SK-N-SH (cell line): ENCODE measurements around the gene RBMS3. TPM values are rescaled to one million over a fixed set of nuclear protein-coding genes. Genes with fewer than 3 reads are reported as not detected.

Experiments used
- CTCF ChIA-PET: fragments of 300-600, 350-600 bp; formaldehyde crosslinking; extraction: SDS; loops from one replicate; lab custom pipeline; 2021; lab: Yijun Ruan, JAX
- POLR2A ChIA-PET: fragments of 350-600 bp; sonication (Branson Sonifier 250); formaldehyde crosslinking; extraction: SDS; loops from one replicate; lab custom pipeline; 2020; ENCODE audit warnings: antibody characterized with exemption, inconsistent platforms; lab: Yijun Ruan, JAX
- DNase-seq: peaks from one replicate; pipeline ENCODE4 v3.0.0; 2012
- H2AFZ ChIP-seq: fragments of 200-600 bp; sonication (generic); 2 replicates; pipeline ENCODE4 v1.8.1; 2016; ENCODE audit warnings: antibody characterized with exemption, mild to moderate bottlenecking, low read depth
- H3F3A ChIP-seq: fragments of 200-600 bp; sonication (generic); replicated peaks from 2 replicates; pipeline ENCODE3; 2016; ENCODE audit warnings: antibody characterized with exemption, mild to moderate bottlenecking; ENCODE audit not compliant: insufficient read depth
- H3K27ac ChIP-seq, 2 experiments: fragments of 200-500 bp in 1 of 2; fragments of 200-600 bp in 1 of 2; sonication (Bioruptor generic) in 1 of 2; sonication (generic), shearing (Covaris generic) in 1 of 2; 2 replicates each; pipeline versions ENCODE4 v1.5.1 to v1.6.1; 2014 to 2016; ENCODE audit warnings: low read depth in 2 of 2, inconsistent platforms in 1 of 2, low read length in 1 of 2, mild to moderate bottlenecking in 1 of 2, mixed read lengths in 1 of 2
- H3K27me3 ChIP-seq: fragments of 200-600 bp; sonication (generic), shearing (Covaris generic); 2 replicates; pipeline ENCODE4 v1.6.1; 2016; ENCODE audit warnings: mixed run types; ENCODE audit not compliant: insufficient read depth
- H3K36me3 ChIP-seq, 2 experiments: fragments of 200-500 bp in 1 of 2; fragments of 200-600 bp in 1 of 2; sonication (Bioruptor generic) in 1 of 2; sonication (generic) in 1 of 2; replicated peaks in 1 of 2; 2 replicates each; pipeline versions ENCODE3 to v1.5.1; 2014 to 2016; ENCODE audit warnings: low read length in 1 of 2, mild to moderate bottlenecking in 1 of 2; ENCODE audit not compliant: insufficient read depth in 2 of 2, control insufficient read depth in 1 of 2
- H3K4me1 ChIP-seq, 2 experiments: fragments of 200-500 bp in 1 of 2; fragments of 200-600 bp in 1 of 2; sonication (Bioruptor generic) in 1 of 2; sonication (generic), shearing (Covaris generic) in 1 of 2; 2 replicates each; pipeline versions ENCODE4 v1.5.1 to v1.6.1; 2014 to 2016; ENCODE audit warnings: low read depth in 1 of 2, low read length in 1 of 2, mixed run types in 1 of 2; ENCODE audit not compliant: insufficient read depth in 2 of 2, control insufficient read depth in 1 of 2
- H3K4me2 ChIP-seq: fragments of 200-600 bp; sonication (generic), shearing (Covaris generic); 2 replicates; pipeline ENCODE4 v1.6.1; 2017; ENCODE audit warnings: mixed run types
- H3K4me3 ChIP-seq, 2 experiments: fragments of 200-500 bp in 1 of 2; fragments of 200-600 bp in 1 of 2; sonication (Bioruptor generic) in 1 of 2; sonication (generic), shearing (Covaris generic) in 1 of 2; 2 replicates each; pipeline versions ENCODE4 v1.5.1 to v1.8.1; 2014 to 2016; ENCODE audit warnings: low read depth in 2 of 2, inconsistent platforms in 1 of 2, low read length in 1 of 2, mild to moderate bottlenecking in 1 of 2, mixed read lengths in 1 of 2, moderate library complexity in 1 of 2
- H3K79me2 ChIP-seq: fragments of 200-600 bp; sonication (generic); 2 replicates; pipeline ENCODE4 v1.8.1; 2017; ENCODE audit warnings: mild to moderate bottlenecking; ENCODE audit not compliant: insufficient read depth
- H3K9ac ChIP-seq: fragments of 200-600 bp; sonication (generic); 2 replicates; pipeline ENCODE4 v1.6.1; 2017; ENCODE audit warnings: mixed run types
- H3K9me2 ChIP-seq: fragments of 200-600 bp; sonication (generic); 2 replicates; pipeline ENCODE4 v1.6.1; 2017; ENCODE audit warnings: mixed run types
- H3K9me3 ChIP-seq: fragments of 200-600 bp; sonication (generic); 2 replicates; pipeline ENCODE4 v1.6.1; 2017; ENCODE audit warnings: mixed run types, mild to moderate bottlenecking, moderate library complexity
- H4K20me1 ChIP-seq: fragments of 200-600 bp; sonication (generic); 2 replicates; pipeline ENCODE4 v1.6.1; 2017; ENCODE audit warnings: mild to moderate bottlenecking, mixed run types; ENCODE audit not compliant: insufficient read depth
- EZH2phosphoT487 ChIP-seq: fragments of 200-600 bp; sonication (generic); IDR thresholded peaks from 2 replicates; pipeline ENCODE4 v1.6.1; 2017; ENCODE audit warnings: low read depth, mixed run types, mild to moderate bottlenecking, antibody characterized with exemption, moderate library complexity, borderline replicate concordance
- FOXJ3 ChIP-seq: sonication (generic); formaldehyde crosslinking; IDR thresholded peaks from 2 replicates; pipeline ENCODE4 v1.5.1; 2020; ENCODE audit warnings: mild to moderate bottlenecking, missing genetic modification reagents
- GABPA ChIP-seq: IDR thresholded peaks from 2 replicates; pipeline ENCODE4 v1.4.0; 2012; ENCODE audit warnings: low read depth, mild to moderate bottlenecking
- GATA2 ChIP-seq: sonication (generic); formaldehyde crosslinking; IDR thresholded peaks from 2 replicates; pipeline ENCODE4 v1.5.0; 2020; ENCODE audit warnings: mild to moderate bottlenecking, missing genetic modification reagents
- MAX ChIP-seq: IDR thresholded peaks from 2 replicates; pipeline ENCODE4 v1.4.0; 2012; ENCODE audit warnings: low read depth
- NFIC ChIP-seq: IDR thresholded peaks from 2 replicates; pipeline ENCODE4 v1.4.0; 2012; ENCODE audit warnings: borderline replicate concordance
- RFX5 ChIP-seq: IDR thresholded peaks from 2 replicates; pipeline ENCODE4 v1.6.1; 2012; ENCODE audit warnings: mild to moderate bottlenecking, improper control_type of control experiment, low read length
- RXRA ChIP-seq: IDR thresholded peaks from 2 replicates; pipeline ENCODE4 v1.4.0; 2012; ENCODE audit warnings: low read depth, mild to moderate bottlenecking, borderline replicate concordance
- SIN3A ChIP-seq: IDR thresholded peaks from 2 replicates; pipeline ENCODE4 v1.6.1; 2012; ENCODE audit warnings: low read depth, mild to moderate bottlenecking, low read length, moderate library complexity, borderline replicate concordance
- TCF12 ChIP-seq: IDR thresholded peaks from 2 replicates; pipeline ENCODE4 v1.4.0; 2012
- TEAD4 ChIP-seq: IDR thresholded peaks from 2 replicates; pipeline ENCODE4 v1.4.0; 2012; ENCODE audit warnings: mild to moderate bottlenecking, borderline replicate concordance; ENCODE audit not compliant: insufficient read depth
- YY1 ChIP-seq: IDR thresholded peaks from 2 replicates; pipeline ENCODE4 v1.4.0; 2012; ENCODE audit warnings: low read depth, mild to moderate bottlenecking
- WGBS: methylation state at CpG from one replicate; pipeline ENCODE4 v1.1.6; 2017; ENCODE audit warnings: low lambda C conversion rate; 5-methylcytosine and 5-hydroxymethylcytosine counted together
- polyA plus RNA-seq, 3 experiments: library from polyadenylated mRNA; depleted of rRNA; stranded (reverse); fragments of >200 nt; gene quantifications; 2 replicates each; pipeline ENCODE4 v1.2.3, GENCODE V29; 2012
- TF ChIP-seq, protein P1 (sequence below): fragments of 200-600 bp; sonication (generic); IDR thresholded peaks from 2 replicates; pipeline ENCODE4 v1.6.1; 2017; ENCODE audit warnings: antibody characterized with exemption, mild to moderate bottlenecking, moderate library complexity
- TF ChIP-seq, protein P2 (sequence below): fragments of 150-350 bp; IDR thresholded peaks from 2 replicates; pipeline ENCODE4 v1.6.1; 2016; ENCODE audit warnings: mild to moderate bottlenecking, low read depth, low read length

The RBMS3 gene
- polyA plus RNA-seq, 1 of the 3 experiments (the other 2 are of a cell fraction) = 8.2 TPM

DNA sequence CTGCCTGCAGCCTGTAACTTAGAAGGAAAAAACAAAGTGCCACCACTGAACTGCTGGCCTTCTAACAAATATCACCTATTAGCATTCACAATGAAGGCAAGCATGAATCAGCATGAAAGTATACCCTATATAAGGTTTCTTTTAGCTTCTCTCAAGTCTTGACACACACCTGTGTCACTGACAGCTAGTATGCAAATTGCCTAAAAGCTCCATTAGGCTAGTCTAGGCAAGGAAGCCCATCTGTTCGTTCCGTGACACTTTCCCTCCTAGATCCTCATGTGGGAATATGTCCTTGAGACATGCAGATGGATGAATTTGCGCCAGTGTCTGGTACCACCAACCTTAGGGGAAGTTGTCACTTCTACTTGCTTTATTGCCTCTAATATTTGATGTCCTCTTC, 129.3 kb downstream of the RBMS3 start:
- H3K27me3 ChIP-seq = no peaks in the 10 kb centered on the region
- H3K27ac ChIP-seq = peak overlapping the region in 1 of 2 experiments; percentile 78; a peak in 2 of 4 replicates
- no peak overlapping the region for H2AFZ ChIP-seq
- 93% methylated on average over 3 of the region's 3 CpGs for WGBS
- no peak overlapping the region for H3K9ac ChIP-seq
- peaks cover 21 to 47% of the 10 kb centered on the region in 2 experiments; a peak in 3 of 4 replicates for H3K4me1 ChIP-seq
- no peaks in the 10 kb centered on the region for H3K9me3 ChIP-seq
- no peak for DNase-seq
- ChIA-PET POLR2A (no interaction called here), CTCF (interaction anchor here (0.9 to 2.3 kb wide), 4 partner anchors 11 to 494 kb away, joined by 3 to 8 read pairs (median 4); no protein-coding TSS in a partner anchor)
- peaks cover 11 to 19% of the 10 kb centered on the region in 2 experiments for H3K36me3 ChIP-seq
- peaks cover 2% of the 10 kb centered on the region for H3F3A ChIP-seq
- H3K79me2 ChIP-seq = peaks cover 61% of the 10 kb centered on the region
- H3K4me2 ChIP-seq = no peak overlapping the region
- H4K20me1 ChIP-seq = no peaks in the 10 kb centered on the region
- TF ChIP-seq SIN3A (no peak), MAX (no peak), TEAD4 (no peak), YY1 (no peak), RXRA (no peak), FOXJ3 (CRISPR knock-in tag) (no peak), RFX5 (no peak), GATA2 (CRISPR knock-in tag) (no peak), TCF12 (no peak)
- TF ChIP-seq, protein P1, sequence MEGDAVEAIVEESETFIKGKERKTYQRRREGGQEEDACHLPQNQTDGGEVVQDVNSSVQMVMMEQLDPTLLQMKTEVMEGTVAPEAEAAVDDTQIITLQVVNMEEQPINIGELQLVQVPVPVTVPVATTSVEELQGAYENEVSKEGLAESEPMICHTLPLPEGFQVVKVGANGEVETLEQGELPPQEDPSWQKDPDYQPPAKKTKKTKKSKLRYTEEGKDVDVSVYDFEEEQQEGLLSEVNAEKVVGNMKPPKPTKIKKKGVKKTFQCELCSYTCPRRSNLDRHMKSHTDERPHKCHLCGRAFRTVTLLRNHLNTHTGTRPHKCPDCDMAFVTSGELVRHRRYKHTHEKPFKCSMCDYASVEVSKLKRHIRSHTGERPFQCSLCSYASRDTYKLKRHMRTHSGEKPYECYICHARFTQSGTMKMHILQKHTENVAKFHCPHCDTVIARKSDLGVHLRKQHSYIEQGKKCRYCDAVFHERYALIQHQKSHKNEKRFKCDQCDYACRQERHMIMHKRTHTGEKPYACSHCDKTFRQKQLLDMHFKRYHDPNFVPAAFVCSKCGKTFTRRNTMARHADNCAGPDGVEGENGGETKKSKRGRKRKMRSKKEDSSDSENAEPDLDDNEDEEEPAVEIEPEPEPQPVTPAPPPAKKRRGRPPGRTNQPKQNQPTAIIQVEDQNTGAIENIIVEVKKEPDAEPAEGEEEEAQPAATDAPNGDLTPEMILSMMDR = no peak
- TF ChIP-seq, protein P2, sequence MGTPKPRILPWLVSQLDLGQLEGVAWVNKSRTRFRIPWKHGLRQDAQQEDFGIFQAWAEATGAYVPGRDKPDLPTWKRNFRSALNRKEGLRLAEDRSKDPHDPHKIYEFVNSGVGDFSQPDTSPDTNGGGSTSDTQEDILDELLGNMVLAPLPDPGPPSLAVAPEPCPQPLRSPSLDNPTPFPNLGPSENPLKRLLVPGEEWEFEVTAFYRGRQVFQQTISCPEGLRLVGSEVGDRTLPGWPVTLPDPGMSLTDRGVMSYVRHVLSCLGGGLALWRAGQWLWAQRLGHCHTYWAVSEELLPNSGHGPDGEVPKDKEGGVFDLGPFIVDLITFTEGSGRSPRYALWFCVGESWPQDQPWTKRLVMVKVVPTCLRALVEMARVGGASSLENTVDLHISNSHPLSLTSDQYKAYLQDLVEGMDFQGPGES = no peak
- no peaks in the 10 kb centered on the region for H3K9me2 ChIP-seq
- H3K4me3 ChIP-seq = no peak overlapping the region

GRCh38 chr3:29410660-29411405, 130.0 kb downstream of the RBMS3 start:
- TF ChIP-seq RFX5 (peak; percentile 79; the same call in 1 of the 2 replicates), GABPA (no peak), NFIC (no peak), EZH2phosphoT487 (no peak)
- ChIA-PET CTCF (interaction anchor here (0.9 to 2.3 kb wide), 7 partner anchors 10 to 494 kb away, joined by 3 to 8 read pairs (median 4); no protein-coding TSS in a partner anchor), POLR2A (no interaction called here)
- 63% methylated on average over 3 of the region's 3 CpGs for WGBS
- Histone ChIP-seq H3K9me3 (no peaks in the 10 kb centered on the region), H4K20me1 (no peaks in the 10 kb centered on the region), H2AFZ (no peak overlapping the region), H3K4me1 (peaks cover 15 to 47% of the 10 kb centered on the region in 2 experiments; a peak in 3 of 4 replicates), H3K4me2 (no peak overlapping the region), H3K27ac (peak overlapping the region in 1 of 2 experiments; percentile 78; a peak in 2 of 4 replicates), H3K36me3 (peaks cover 11 to 19% of the 10 kb centered on the region in 2 experiments), H3K9me2 (no peaks in the 10 kb centered on the region), H3K9ac (no peak overlapping the region), H3K4me3 (no peak overlapping the region), H3K27me3 (no peaks in the 10 kb centered on the region), H3K79me2 (peaks cover 60% of the 10 kb centered on the region), H3F3A (peaks cover 4% of the 10 kb centered on the region)
- no peak for DNase-seq
